Measurements from ENCODE around the gene CERT1. TPM values are rescaled to one million over a fixed set of nuclear protein-coding genes. Genes with fewer than 3 reads are reported as not detected.

CERT1 gene
- total and polyA plus RNA-seq, 2 experiments from 2014 or later = 15.6 to 42.0 TPM

DNA sequence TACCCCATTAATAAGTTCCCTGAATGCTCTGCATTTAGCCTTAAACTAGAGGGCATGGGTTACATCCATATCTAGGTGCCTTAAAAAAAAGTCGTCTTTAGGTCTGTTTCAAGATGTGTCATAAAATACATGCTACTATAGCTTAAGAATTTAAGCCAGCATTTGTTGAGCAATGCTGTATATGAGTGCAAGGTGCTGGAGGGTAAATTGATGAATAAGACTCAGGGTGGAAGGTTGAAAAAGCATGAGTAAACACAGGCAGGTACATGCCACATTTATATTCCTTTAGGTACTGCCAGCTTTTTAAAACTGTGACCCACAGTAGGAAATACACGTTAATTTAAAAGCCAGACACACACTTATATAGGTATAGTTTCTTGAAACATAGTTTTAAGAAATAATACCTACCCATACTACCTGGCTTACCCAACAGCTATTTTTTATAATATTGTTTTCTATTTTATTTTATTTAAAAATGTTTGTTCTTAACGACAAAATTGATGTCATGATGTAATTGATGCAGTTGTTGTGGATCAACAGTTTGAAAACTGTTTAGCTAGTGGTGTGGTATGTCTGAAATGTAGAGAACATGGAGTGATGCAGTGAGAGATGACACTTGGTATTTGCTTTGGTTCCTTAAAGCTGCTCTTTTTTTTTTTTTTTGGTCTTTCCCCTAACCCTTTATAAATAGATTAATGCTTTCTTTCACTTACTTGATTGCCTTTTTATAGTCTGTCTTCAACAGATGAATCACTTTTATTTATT is 170.5 kb downstream of the CERT1 start:
- H3K4me2 ChIP-seq = peak overlapping the region; percentile 70
- TF ChIP-seq, protein P1, sequence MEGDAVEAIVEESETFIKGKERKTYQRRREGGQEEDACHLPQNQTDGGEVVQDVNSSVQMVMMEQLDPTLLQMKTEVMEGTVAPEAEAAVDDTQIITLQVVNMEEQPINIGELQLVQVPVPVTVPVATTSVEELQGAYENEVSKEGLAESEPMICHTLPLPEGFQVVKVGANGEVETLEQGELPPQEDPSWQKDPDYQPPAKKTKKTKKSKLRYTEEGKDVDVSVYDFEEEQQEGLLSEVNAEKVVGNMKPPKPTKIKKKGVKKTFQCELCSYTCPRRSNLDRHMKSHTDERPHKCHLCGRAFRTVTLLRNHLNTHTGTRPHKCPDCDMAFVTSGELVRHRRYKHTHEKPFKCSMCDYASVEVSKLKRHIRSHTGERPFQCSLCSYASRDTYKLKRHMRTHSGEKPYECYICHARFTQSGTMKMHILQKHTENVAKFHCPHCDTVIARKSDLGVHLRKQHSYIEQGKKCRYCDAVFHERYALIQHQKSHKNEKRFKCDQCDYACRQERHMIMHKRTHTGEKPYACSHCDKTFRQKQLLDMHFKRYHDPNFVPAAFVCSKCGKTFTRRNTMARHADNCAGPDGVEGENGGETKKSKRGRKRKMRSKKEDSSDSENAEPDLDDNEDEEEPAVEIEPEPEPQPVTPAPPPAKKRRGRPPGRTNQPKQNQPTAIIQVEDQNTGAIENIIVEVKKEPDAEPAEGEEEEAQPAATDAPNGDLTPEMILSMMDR (IDR thresholded peaks at IDR 0.05; ENCODE audit: poor library complexity) = no peak
- TF ChIP-seq EZH2phosphoT487 (IDR thresholded peaks at IDR 0.05; ENCODE audit: low read depth, severe bottlenecking, unreplicated experiment) = no peak
- TF ChIP-seq EZH2 (IDR thresholded peaks at IDR 0.05; ENCODE audit: borderline replicate concordance) = no peak

DNA sequence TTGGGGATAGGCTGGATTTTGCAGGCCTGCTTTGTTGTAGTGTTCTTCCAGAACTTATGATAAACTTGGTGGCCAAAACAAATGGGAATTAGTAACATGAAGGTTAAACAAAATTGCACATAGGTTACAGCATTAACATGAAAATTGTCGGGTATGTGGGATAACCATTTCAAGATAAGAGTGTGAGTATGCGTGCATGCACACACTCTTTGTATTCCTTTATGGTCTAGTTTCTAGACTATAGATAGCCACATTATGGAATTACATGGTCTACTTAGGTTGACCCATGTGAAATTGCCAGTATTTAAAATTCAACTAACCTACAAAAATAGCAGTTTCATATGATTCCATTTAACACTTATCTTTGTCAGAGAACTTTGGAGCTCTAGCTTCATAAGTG is 173.0 kb downstream of the CERT1 start:
- H3K4me1 ChIP-seq (ENCODE audit: insufficient read depth) = peaks cover 34% of the 10 kb centered on the region
- TF ChIP-seq, protein P1 (IDR thresholded peaks at IDR 0.05; ENCODE audit: poor library complexity) = no peak
- TF ChIP-seq EZH2phosphoT487 (IDR thresholded peaks at IDR 0.05; ENCODE audit: low read depth, severe bottlenecking, unreplicated experiment) (no peak), EZH2 (IDR thresholded peaks at IDR 0.05; ENCODE audit: borderline replicate concordance) (no peak)
- no peaks in the 10 kb centered on the region for H3K9me3 ChIP-seq (ENCODE audit: low read depth)
- H3K9me2 ChIP-seq (replicated peaks; ENCODE audit: insufficient read depth) = no peaks in the 10 kb centered on the region
- H3K36me3 ChIP-seq (replicated peaks; ENCODE audit: insufficient read depth, low read depth) = no peaks in the 10 kb centered on the region
- peak overlapping the region; percentile 86 for H3K4me2 ChIP-seq
- peaks cover 56% of the 10 kb centered on the region for H4K20me1 ChIP-seq (ENCODE audit: insufficient read depth, poor library complexity, severe bottlenecking)
- H3K4me3 ChIP-seq = peak overlapping the region; percentile 61
- DNase-seq (ENCODE audit: low spot score) = no peak
- 19% methylated on average over 2 of the region's 2 CpGs for WGBS (ENCODE audit: low lambda C conversion rate, missing lambda C conversion rate)
- H3K27me3 ChIP-seq = no peaks in the 10 kb centered on the region
- no peak overlapping the region for H2AFZ ChIP-seq
- H3K27ac ChIP-seq = peak overlapping the region; percentile 95
- peaks cover 60% of the 10 kb centered on the region for H3K79me2 ChIP-seq

More for the DNA sequence above, 170.5 kb downstream of the CERT1 start:
- Histone ChIP-seq H3K27ac (no peak overlapping the region), H3K79me2 (peaks cover 85% of the 10 kb centered on the region), H3K9me3 (ENCODE audit: low read depth) (no peaks in the 10 kb centered on the region), H3K9me2 (replicated peaks; ENCODE audit: insufficient read depth) (no peaks in the 10 kb centered on the region), H3K4me1 (ENCODE audit: insufficient read depth) (peaks cover 28% of the 10 kb centered on the region), H2AFZ (no peak overlapping the region), H3K27me3 (no peaks in the 10 kb centered on the region), H3K36me3 (replicated peaks; ENCODE audit: insufficient read depth, low read depth) (no peaks in the 10 kb centered on the region), H4K20me1 (ENCODE audit: insufficient read depth, poor library complexity, severe bottlenecking) (peaks cover 76% of the 10 kb centered on the region), H3K4me3 (no peak overlapping the region)
- WGBS (ENCODE audit: low lambda C conversion rate, missing lambda C conversion rate) = 65% methylated on average over 3 of the region's 3 CpGs
- DNase-seq (ENCODE audit: low spot score) = no peak

DNA sequence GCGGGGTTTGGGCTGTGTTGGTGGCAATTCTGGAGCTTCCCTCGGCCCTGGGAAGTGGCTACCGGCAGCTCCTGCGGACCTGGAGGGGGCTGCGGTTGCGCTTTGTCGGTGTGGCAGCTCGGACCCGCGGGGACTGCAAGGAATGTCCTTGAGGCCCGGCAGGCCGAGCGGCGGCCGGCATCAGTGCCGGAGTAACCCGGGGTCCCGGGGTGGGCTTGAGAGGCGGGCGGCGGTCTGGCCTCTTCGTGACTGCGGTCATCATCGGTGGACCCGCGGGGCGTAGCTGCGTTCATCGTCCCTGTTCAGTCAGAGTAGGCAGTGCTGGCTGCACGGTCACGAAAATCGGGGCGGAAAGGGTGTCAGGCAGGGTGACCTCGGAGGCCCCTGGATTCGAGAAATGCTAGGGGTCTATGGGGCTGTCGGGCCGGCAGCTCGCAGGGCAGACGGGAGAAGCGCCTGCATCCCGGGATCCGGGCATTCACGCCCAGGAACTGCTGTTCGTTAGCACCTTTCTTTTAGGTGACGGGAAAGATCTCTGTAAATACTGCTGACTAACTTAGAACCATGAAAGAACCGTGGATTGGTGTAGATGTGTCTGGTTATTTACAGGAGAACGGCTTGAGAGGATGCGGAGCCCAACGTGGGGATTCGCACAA is 173.9 kb downstream of the CERT1 start:
- 2% methylated on average over 42 of the region's 50 CpGs for WGBS (ENCODE audit: low lambda C conversion rate, missing lambda C conversion rate)
- H3K4me3 ChIP-seq = peak overlapping the region; percentile 61
- H3K4me1 ChIP-seq (ENCODE audit: insufficient read depth) = peaks cover 34% of the 10 kb centered on the region
- no peaks in the 10 kb centered on the region for H3K36me3 ChIP-seq (replicated peaks; ENCODE audit: insufficient read depth, low read depth)
- peaks cover 47% of the 10 kb centered on the region for H4K20me1 ChIP-seq (ENCODE audit: insufficient read depth, poor library complexity, severe bottlenecking)
- H3K27me3 ChIP-seq = no peaks in the 10 kb centered on the region
- H3K4me2 ChIP-seq = peak overlapping the region; percentile 86
- peak; percentile 56 for DNase-seq (ENCODE audit: low spot score)
- no peaks in the 10 kb centered on the region for H3K9me3 ChIP-seq (ENCODE audit: low read depth)
- no peaks in the 10 kb centered on the region for H3K9me2 ChIP-seq (replicated peaks; ENCODE audit: insufficient read depth)
- H3K27ac ChIP-seq = peak overlapping the region; percentile 95
- H2AFZ ChIP-seq = no peak overlapping the region
- H3K79me2 ChIP-seq = peaks cover 51% of the 10 kb centered on the region
- no peak for TF ChIP-seq EZH2 (IDR thresholded peaks at IDR 0.05; ENCODE audit: borderline replicate concordance)
